Testis (tissue), 2 donors: ENCODE data around the gene TMEM39A.

Experiments
- POLR2A ChIP-seq: fragments of 450-650 bp; IDR thresholded peaks from one replicate; pipeline ENCODE4 v1.6.1; 2017; ENCODE audit warnings: antibody characterized with exemption, mild to moderate bottlenecking, moderate library complexity
- TF ChIP-seq, protein P1 (sequence below), 3 experiments: fragments of 450-650 bp in 2 of 3; fragments of 200-600 bp in 1 of 3; sonication (generic) in 1 of 3; IDR thresholded peaks; one replicate each; pipeline ENCODE4 v1.5.1; 2016 to 2019; ENCODE audit warnings: antibody characterized with exemption in 3 of 3, mild to moderate bottlenecking in 2 of 3, moderate library complexity in 1 of 3

GRCh38 chr3:119469418-119470189, 6.2 kb upstream of the TMEM39A start:
- TF ChIP-seq, protein P1, sequence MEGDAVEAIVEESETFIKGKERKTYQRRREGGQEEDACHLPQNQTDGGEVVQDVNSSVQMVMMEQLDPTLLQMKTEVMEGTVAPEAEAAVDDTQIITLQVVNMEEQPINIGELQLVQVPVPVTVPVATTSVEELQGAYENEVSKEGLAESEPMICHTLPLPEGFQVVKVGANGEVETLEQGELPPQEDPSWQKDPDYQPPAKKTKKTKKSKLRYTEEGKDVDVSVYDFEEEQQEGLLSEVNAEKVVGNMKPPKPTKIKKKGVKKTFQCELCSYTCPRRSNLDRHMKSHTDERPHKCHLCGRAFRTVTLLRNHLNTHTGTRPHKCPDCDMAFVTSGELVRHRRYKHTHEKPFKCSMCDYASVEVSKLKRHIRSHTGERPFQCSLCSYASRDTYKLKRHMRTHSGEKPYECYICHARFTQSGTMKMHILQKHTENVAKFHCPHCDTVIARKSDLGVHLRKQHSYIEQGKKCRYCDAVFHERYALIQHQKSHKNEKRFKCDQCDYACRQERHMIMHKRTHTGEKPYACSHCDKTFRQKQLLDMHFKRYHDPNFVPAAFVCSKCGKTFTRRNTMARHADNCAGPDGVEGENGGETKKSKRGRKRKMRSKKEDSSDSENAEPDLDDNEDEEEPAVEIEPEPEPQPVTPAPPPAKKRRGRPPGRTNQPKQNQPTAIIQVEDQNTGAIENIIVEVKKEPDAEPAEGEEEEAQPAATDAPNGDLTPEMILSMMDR (IDR thresholded peaks at IDR 0.05), result no peak
- TF ChIP-seq POLR2A, result no peak
